Keratinocyte (primary cell): ENCODE measurements around the gene DUSP10.

ENCODE experiments used
- EZH2 ChIP-seq: IDR thresholded peaks from one replicate; pipeline ENCODE4 v1.6.1; 2012; ENCODE audit warnings: inconsistent platforms, mild to moderate bottlenecking, low read length, moderate library complexity
- TF ChIP-seq, protein P1 (sequence below), 3 experiments: IDR thresholded peaks in 1 of 3; conservative IDR thresholded peaks in 1 of 3; optimal IDR thresholded peaks in 1 of 3; 2 replicates in 2 of 3; 3 replicates in 1 of 3; pipeline versions ENCODE3 to v1.5.1; 2011; ENCODE audit warnings: low read length in 3 of 3, mild to moderate bottlenecking in 3 of 3, moderate library complexity in 2 of 3, control low read depth in 1 of 3, inconsistent platforms in 1 of 3; ENCODE audit not compliant: insufficient read depth in 2 of 3; ENCODE audit errors: extremely low read depth in 1 of 3

- TF ChIP-seq, protein P1, sequence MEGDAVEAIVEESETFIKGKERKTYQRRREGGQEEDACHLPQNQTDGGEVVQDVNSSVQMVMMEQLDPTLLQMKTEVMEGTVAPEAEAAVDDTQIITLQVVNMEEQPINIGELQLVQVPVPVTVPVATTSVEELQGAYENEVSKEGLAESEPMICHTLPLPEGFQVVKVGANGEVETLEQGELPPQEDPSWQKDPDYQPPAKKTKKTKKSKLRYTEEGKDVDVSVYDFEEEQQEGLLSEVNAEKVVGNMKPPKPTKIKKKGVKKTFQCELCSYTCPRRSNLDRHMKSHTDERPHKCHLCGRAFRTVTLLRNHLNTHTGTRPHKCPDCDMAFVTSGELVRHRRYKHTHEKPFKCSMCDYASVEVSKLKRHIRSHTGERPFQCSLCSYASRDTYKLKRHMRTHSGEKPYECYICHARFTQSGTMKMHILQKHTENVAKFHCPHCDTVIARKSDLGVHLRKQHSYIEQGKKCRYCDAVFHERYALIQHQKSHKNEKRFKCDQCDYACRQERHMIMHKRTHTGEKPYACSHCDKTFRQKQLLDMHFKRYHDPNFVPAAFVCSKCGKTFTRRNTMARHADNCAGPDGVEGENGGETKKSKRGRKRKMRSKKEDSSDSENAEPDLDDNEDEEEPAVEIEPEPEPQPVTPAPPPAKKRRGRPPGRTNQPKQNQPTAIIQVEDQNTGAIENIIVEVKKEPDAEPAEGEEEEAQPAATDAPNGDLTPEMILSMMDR (optimal IDR thresholded peaks at IDR 0.05 in 1 of 3, IDR thresholded peaks at IDR 0.05 in 1 of 3, conservative IDR thresholded peaks at IDR 0.05 in 1 of 3; ENCODE audit: extremely low read depth in 1 of 3, insufficient read depth in 2 of 3, low read length in 3 of 3), result no peak
- TF ChIP-seq EZH2, result no peak
Observed at GRCh38 chr1:221729771-221730330, 12.0 kb downstream of the DUSP10 start.
